Right ventricle myocardium superior (tissue), 1 donor: ENCODE data around the gene GDF10. TPM values are rescaled to one million over a fixed set of nuclear protein-coding genes. Genes with fewer than 3 reads are reported as not detected.
A peak's percentile ranks its signal among the peaks of the same experiment; 100 is the strongest.

Experiments used
- ATAC-seq: fragments of 200-7000 bp; cut with Tn5 transposase; one replicate; pipeline ENCODE4 v1.9.1; 2020; ENCODE audit warnings: mild to moderate bottlenecking; ENCODE audit not compliant: poor library complexity
- DNase-seq: peaks from one replicate; pipeline ENCODE4 v3.0.0-alpha.2; 2020
- intact Hi-C: fragments of 100-400 bp; cut with DNase I; formaldehyde crosslinking; loops from one replicate; pipeline ENCODE4 v1.11.2; 2022
- total RNA-seq: library from RNA; stranded (reverse); fragmentation: NEBNext Ultra II Directional; extraction: Animal tissue kit (Norgen Biotek cat#: 25700); gene quantifications from one replicate; pipeline ENCODE4 v1.2.1, GENCODE V29; 2021
- donor health status: DM: no; HTN: yes; CAD: no; lungs with severe emphysema.

GDF10 gene
- total RNA-seq, 1 donor from 2014 or later, result 0.11 TPM

DNA sequence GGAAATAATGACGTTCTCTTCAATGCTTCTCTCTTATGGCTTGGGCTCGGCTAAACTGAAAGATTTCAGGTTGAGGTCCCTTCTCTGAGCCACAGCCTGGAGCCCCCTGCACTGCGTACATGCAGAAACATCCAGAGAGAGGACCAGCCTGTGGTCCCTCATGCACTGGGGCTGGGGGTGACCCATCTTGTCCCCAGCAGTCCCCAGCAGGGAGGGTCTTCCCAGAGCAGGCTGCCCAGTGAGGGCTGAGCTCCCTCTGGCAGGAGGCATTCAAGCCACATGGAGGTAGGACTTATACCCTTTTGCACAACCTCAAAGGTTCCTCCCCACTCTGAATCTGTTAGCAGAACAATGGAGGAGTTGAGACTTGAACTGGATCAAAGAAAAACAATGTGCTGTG, 7.4 kb downstream of the GDF10 start:
- intact Hi-C loops, result no loop called here
- DNase-seq (no peak), ATAC-seq (no peak)

DNA sequence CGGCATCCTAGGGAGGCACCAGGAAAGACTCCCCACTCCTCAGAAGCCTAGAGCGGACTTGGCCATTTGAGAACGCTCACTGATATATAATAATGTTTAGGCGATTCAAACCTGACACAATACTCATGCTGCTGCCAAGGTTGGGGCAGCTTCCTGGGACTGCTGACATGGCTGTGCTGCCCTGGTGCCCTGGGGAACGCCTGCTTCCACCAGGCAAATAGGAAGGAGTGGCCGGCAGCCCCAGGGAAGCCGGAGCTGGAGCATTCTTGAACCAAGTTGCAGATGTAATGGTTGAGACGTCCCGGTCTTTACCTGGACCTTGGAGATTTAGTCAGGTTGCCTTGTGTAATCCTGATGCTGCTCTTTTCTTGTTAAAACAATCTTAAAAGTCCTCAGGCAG, 8.8 kb downstream of the GDF10 start:
- no peak for DNase-seq
- intact Hi-C loops, result no loop called here

DNA sequence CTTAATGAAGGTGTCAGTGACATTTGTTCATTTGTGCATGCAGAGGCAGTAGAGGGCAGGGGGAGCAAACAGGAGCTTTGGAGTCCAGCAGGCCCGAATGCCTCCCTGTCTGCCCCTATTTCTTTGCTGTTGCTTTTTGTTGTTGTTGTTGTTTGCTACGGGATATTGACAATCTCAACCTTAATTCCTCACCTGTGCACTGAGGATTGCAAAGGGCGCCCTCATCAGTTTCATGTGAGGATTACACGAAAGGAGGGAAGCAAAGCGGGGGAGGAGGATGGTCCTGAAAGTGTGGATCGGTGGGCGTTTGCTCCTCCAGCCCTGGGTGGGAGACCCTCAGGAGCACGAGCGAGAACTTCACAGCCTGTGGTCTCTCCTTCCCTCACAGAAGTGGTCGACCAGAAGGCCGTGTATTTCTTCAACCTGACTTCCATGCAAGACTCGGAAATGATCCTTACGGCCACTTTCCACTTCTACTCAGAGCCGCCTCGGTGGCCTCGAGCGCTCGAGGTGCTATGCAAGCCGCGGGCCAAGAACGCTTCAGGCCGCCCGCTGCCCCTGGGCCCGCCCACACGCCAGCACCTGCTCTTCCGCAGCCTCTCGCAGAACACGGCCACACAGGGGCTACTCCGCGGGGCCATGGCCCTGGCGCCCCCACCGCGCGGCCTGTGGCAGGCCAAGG, 9.6 kb downstream of the GDF10 start:
- ATAC-seq, result no peak
- no peak for DNase-seq
- intact Hi-C loops, result loop anchor here (5.0 kb wide), 1 partner anchor 282 kb away; no protein-coding TSS in a partner anchor

More for the DNA sequence above, 8.8 kb downstream of the GDF10 start:
- ATAC-seq, result no peak

DNA sequence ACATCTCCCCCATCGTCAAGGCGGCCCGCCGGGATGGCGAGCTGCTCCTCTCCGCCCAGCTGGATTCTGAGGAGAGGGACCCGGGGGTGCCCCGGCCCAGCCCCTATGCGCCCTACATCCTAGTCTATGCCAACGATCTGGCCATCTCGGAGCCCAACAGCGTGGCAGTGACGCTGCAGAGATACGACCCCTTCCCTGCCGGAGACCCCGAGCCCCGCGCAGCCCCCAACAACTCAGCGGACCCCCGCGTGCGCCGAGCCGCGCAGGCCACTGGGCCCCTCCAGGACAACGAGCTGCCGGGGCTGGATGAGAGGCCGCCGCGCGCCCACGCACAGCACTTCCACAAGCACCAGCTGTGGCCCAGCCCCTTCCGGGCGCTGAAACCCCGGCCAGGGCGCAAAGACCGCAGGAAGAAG, 10.1 kb downstream of the GDF10 start:
- DNase-seq (no peak), ATAC-seq (no peak)
- intact Hi-C loops, result loop anchor here (5.0 kb wide), 1 partner anchor 283 kb away; no protein-coding TSS in a partner anchor

DNA sequence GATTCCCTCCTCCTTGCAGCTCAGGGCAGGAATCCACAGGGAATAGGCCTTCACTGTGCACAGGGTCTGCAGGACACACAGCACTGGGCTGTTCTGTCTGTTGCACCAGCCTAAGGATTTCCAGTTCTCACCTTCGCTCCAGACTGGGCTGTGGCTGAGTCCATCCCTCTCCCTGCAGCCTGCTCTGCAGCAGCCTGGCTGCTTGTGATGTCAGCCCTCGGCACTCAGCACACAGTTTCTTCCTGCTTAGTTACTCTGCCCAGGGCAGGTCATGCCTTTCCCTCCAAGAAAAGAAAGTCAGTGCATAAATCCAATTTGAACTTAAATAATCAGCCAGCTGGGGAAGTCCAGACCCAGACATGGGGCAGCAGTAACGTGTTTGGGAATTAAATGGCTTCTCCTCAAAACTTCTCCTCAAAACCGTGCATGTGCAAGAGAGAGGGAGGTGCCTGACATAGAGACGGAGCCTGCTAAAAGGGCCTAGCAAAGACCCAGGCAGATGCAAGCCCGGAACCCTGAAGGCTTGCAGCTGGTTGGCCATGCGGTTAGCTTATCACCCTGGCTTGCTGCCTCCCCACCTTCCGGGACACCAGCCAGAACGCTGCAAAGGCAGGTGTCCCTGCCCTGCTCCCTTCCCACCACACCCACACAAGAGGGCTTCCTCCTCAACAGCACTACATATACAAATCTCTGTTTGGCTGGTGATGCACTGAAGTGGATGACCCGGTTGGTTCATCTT, 11.4 kb downstream of the GDF10 start:
- ATAC-seq, result no peak
- DNase-seq, result no peak
- intact Hi-C loops, result loop anchor here (5.0 kb wide), 1 partner anchor 284 kb away; no protein-coding TSS in a partner anchor

DNA sequence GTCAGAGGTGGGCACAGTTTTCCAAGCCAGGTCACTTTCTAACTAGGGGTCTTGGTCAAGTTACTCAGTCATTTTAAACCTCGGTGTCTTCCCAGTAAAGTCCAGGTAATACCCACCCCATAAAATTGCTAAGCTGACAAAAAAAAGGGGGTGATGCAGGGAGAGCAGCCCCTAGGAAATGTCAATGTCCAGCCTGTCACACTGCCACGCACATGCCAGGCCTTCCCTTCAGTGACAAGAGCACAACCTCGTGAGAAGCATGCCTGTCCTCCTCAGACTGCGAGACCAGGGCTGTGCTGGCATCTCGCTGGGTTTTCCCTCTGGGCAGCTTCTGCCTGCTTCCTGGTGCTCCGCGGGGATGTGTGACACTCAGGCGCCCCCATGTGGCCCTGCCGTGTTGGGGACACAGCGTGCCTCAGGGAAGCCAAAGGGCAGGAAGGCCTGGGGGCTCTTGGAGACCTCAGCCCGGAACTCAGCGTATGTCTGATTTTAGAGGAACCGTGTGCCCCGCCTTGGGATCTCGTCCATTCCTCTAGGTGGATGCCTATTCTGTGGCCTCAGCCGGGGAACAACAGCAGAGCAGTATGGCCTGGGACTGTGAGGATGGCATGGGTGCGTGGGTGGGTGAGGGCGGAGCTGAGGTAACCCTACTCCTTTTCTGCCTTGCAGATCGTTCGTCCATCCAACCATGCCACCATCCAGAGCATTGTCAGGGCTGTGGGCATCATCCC, 12.1 kb downstream of the GDF10 start:
- intact Hi-C loops, result loop anchor here (2.0 to 5.0 kb wide), 2 partner anchors 265 to 285 kb away; no protein-coding TSS in a partner anchor
- ATAC-seq, result peak; percentile 98
- DNase-seq, result peak; percentile 90

DNA sequence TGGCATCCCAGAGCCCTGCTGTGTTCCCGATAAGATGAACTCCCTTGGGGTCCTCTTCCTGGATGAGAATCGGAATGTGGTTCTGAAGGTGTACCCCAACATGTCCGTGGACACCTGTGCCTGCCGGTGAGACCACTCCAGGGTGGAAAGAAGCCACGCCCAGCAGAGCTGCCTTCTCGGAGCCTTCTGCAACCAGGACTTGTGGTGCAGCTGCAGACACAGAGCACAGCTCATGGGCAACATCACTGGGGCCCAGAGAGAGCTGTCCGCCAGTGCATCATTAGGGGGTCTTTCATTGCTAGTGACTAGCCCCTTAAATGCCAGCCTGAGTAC, 12.6 kb downstream of the GDF10 start:
- ATAC-seq (no peak), DNase-seq (no peak)
- intact Hi-C loops, result loop anchor here (2.0 to 5.0 kb wide), 2 partner anchors 266 to 285 kb away; no protein-coding TSS in a partner anchor

DNA sequence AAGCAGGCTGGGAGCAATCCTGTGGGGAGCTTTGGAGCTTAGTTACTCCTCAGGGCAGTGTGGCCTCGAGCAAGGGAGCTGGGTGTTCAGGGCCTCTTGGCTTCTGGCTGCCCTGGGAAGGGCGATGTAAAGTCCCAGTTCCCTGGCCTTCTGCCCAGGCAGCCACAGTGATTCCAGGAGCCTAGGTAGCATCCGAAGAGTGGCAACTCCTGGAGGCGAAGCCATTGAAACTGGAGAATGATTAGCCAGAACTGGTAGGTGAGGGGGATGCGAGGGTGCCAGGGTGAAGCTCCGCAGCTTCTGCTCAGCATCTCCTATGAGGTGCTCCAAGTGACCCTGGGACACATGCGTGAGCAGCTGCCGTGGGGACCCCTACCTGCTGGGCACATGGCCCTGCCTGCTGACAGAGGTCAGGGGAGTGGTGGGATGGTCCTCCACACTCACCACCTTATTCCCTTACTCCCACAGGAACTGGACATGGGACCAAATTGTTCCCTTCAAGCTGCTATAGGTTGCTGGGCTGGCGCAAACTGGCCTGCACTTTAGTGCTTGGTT, 14.5 kb downstream of the GDF10 start:
- intact Hi-C loops, result loop anchor here (5.0 kb wide), 1 partner anchor 287 kb away; no protein-coding TSS in a partner anchor
- ATAC-seq (no peak), DNase-seq (peak; percentile 44)

DNA sequence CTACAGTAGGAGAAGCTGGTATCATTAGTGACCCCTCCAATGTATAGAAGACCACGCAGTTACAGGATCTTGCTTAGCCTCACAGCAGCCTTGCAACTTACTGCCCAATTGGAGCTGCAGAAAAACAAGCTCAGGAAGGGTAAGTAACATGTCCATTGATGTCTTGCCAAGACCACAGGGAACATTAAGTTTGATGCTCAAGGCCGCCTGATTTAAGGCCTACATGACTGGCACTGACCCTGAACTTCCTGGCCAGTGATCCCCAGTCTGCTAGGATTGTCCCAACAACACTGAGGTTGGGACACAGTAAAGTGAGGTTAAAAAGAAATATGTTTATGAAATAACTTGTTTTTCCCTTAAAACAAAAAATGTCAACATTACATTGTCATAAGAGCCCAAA, 15.4 kb downstream of the GDF10 start:
- intact Hi-C loops, result no loop called here
- ATAC-seq (no peak), DNase-seq (no peak)

DNA sequence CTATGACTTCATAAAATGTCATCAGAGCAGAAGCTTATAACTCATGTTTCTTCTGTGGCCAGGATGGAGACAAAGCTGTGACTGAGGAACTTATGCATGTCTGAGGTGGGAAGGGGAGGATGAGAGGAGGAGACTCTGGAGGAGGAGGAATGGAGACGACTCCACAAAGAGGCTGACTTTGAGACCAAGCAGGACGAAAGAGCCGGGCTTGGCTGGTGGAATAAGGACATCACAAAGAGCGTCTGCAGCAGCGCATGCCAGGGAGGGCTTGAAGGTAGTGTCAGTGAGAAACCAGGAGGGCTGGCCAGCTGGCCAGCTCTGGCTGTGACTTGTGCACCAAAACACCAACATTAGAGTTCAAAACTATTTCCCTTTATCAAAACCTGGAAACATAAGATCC, 16.1 kb downstream of the GDF10 start:
- intact Hi-C loops, result no loop called here
- DNase-seq, result no peak

DNA sequence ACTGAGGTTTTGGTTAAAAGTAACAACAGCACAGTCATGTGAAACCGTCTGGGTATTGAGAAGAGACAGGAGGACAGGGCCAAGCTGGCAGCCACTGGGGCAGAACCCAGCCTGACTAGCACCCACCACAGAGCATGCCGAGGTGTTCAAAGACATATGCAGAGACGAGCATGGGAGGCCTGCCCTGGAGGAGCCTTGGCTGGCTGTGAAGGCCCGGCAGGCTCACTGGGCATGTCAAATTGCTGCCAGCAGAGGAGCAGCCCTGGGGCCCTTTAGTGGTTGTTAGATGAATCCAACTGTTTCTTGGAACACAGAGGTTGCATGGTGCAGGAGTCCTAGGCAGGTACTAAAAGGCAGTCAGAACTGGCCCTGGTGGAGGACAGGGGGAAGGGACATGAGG, 17.3 kb downstream of the GDF10 start:
- DNase-seq (no peak), ATAC-seq (no peak)
- intact Hi-C loops, result no loop called here

More for the DNA sequence above, 16.1 kb downstream of the GDF10 start:
- no peak for ATAC-seq

DNA sequence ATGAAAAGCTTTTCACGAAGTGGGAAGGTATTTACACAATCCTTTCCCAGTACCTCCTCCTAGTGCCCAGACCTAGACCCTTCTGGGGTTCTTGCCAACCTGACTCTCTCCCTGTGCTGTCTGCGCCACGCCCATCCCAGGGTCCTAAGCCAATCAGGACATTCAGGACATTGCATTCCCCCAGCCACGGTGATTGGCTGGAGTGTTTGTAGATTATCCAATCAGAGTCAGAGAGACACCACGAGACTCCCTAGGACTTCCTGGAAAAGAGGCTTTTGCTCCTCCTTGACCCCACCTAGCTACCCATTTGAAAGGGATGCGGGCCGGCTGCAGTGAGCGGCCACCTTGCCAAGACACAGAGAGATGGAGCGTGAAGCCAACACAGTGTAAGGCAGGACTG, 18.7 kb downstream of the GDF10 start:
- ATAC-seq, result no peak
- intact Hi-C loops, result no loop called here
- no peak for DNase-seq

DNA sequence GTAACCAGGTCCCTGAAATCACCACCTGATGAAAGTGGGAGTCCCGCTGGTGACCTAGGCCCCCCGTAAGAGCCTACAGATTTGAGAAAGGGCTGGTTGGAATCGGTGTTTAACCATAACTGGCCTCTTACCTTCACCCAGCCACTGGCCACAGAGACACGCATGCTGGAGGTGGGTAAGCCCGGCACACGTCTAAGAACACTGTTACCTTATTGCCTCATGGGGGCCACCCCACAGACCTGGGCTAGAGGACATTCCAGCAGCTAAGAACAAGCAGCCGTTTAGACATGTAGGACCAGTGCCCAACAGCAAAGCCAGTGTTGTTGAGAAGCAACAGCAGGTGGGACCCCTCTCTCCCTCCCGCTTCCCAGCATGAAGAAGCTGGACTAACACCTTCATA, 19.8 kb downstream of the GDF10 start:
- intact Hi-C loops, result no loop called here
- DNase-seq (no peak), ATAC-seq (no peak)

DNA sequence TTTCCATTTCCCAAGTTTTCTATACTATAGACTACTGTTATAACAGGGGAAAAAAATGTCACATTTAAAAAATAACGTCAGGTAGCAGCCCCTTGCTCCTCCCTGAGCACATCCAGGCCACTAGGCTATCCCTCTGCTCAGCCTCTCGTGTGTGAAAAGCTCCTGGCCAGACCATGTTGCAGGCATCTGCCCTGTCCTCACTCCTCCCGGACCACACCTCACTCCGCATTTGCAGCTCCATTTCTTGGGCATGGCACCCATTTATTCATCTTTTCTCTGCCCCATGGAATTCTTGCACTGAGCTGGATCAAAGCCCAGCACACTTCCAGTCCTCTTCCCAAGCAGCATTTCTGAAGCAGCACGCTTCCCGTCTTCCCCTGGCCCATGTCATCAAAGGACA, 20.8 kb downstream of the GDF10 start:
- intact Hi-C loops, result no loop called here
- DNase-seq, result no peak
- no peak for ATAC-seq

DNA sequence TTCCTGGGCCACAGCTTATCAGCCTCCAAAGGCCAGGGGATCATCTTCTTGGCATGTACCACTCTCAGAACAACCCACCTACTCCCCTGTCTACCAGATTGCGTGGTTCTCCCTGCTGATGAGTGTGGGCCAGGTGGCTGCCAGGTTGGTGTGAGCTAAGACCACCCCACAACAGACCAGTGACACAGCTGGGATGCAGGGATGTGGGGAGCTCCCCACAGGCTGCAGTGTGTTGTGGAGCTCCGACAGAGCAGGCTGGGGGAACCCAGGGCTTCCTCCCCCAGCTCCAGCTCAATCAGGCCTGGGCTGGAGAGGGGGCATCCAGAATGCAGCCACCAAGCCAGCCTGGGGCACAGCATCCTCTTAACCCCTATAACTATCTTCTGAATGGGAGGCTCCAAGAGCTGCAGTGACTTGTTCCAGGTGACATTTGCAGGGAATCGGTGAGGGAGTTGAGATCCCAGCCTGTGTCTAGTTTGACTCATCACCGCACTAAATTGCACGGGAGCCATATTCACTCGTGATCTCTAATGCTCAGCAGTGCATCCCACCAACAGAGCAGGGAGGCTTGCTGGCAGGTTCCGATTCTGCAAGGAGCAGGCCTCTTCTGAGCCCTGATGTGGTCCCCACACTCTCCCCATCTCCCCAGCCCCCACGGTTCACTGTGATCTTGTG, 21.7 kb downstream of the GDF10 start:
- intact Hi-C loops, result no loop called here
- ATAC-seq (no peak), DNase-seq (no peak)

DNA sequence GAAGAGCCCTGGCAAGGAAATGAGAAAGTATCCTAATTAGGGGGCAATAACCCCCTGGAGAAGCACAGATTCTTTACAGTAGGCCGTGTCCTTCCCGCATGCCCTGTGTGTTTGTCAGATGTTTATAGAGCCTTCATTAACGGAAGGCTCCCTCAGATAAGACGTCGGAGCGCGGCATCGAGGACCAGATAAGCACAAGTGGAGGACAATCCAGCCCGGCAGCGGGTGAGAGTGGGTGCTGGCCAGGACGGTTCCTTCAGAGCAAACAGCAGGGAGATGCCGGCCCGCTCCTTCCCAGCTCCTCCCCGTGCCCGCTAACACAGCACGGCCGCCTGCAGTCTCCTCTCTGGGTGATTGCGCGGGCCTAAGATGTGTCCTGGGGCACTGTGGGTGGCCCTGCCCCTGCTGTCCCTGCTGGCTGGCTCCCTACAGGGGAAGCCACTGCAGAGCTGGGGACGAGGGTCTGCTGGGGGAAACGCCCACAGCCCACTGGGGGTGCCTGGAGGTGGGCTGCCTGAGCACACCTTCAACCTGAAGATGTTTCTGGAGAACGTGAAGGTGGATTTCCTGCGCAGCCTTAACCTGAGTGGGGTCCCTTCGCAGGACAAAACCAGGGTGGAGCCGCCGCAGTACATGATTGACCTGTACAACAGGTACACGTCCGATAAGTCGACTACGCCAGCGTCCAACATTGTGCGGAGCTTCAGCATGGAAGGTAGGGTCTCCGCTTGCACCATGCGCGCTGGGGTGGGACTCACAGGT, 22.5 kb downstream of the GDF10 start, which contains the start of gene GDF2:
Gene GDF2 (plus strand): TSS at position 155 of the 762 bp plus-strand sequence. CDS start 215 bp downstream, at position 370.
- intact Hi-C loops, result no loop called here
- ATAC-seq, result no peak
- DNase-seq, result no peak

DNA sequence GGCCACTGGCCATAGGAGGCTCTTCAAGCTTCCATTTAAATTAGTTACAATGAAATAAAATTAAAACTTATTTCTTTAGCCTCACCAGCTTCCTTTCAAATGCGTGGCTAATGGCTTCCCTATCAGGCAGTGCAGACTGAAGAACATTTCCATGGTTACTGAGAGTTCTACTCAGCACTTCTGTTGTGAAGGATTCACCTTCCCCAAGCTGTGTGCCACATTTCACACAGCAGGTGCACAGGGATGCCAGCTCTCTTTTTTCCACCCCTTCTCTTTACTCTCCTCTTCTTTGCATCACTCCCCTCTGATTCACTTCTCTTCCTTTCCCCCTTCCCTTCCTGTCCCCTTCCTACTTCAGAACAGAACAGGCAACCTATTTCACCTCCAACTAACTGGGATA, 23.1 kb downstream of the GDF10 start:
- intact Hi-C loops, result no loop called here
- DNase-seq, result no peak
- no peak for ATAC-seq
